DMS153 (cell line): ENCODE measurements around the gene MCRS1.
A peak's percentile ranks its signal among the peaks of the same experiment; 100 is the strongest.

Source experiments
- DNase-seq: peaks from one replicate; lab custom pipeline; 2025; lab: John Stamatoyannopoulos, UW

MCRS1 gene

DNA sequence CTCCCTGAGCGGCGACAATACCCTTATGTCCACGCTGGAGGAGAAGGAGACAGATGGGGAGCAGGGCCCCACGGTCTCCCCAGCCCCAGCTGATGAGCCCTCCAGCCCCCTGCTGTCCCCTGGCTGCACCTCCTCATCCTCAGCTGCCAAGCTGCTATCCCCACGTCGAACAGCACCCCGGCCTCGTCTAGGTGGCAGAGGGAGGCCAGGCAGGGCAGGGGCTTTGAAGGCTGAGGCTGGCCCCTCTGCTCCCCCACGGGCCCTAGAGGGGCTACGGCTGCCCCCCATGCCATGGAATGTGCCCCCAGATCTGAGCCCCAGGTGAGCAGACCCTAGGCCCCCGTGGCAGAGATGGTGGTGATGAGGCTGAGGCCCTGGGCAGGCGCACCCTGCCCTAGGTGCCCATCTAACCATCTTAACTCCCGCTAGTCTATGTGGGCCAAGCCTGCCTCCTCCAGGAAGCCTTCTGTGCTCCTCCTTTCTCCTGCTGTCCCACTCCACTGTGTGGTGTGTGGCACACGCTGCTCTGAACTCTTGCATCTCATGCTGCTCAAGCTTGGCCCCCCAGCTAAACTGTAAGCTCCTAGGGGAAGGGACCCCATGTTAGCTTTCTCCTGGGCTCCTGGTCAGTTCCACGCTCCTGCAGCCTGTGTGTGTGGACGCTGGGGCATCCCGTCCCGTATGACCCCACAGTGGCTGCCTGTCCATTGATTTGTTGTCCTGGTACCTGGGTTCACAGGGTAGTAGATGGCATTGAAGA, 12.1 kb downstream of the MCRS1 start:
- no peak for DNase-seq

DNA sequence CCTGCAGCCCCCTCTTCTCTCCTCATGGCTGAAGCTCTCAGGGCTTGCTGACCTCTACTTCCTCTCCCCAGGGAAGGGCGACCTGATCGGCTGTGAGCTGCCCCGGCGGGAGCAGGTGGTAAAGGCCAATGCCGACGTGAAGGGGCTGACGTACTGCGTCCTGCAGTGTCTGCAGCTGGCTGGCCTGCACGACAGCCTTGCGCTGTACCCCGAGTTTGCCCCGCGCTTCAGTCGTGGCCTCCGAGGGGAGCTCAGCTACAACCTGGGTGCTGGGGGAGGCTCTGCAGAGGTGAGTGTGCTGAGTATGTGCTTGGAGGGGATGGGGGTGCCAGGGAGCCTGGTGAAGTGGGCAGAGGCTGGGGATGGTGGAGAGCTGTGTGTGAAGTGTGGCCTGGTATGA, 13.7 kb downstream of the MCRS1 start:
- DNase-seq, result no peak

- DNase-seq, result peak; percentile 60
These were observed 14.3 kb downstream of the MCRS1 start for GRCh38 chr12:49553512-49554088.

- DNase-seq, result no peak
These were observed 15.0 kb downstream of the MCRS1 start for GRCh38 chr12:49552899-49553298.

- no peak for DNase-seq
These were observed 15.5 kb downstream of the MCRS1 start for GRCh38 chr12:49552425-49552824.

GRCh38 chr12:49552014-49552413, 15.9 kb downstream of the MCRS1 start:
- no peak for DNase-seq

DNA sequence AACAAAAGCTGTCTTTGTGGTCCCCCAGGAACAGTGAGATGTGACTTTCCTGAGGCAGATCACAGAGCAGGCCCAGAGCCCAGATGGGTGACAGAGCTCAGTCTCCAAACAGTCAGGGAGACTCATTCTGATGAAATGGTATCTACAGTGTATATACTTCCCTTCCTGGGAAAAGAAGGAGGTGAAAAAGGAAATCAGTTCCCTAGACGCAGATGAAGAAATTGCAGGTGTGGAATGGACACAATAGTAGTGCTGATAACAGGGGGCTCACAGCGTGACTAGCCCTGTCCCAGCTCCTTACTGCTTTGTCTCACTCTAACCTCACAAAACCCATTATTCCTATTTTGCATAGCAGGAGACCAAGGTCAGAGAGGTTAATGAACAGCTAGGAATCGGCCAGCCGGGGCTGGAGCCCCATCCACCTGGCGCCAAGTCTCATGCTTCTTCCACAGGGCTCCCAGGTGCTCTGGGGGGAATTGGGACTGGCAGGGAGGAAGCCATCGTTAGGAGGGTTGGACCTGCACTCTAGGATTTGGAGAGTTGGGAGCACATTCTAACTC, 17.2 kb downstream of the MCRS1 start:
- no peak for DNase-seq

- peak; percentile 79 for DNase-seq
These were observed 17.9 kb downstream of the MCRS1 start for GRCh38 chr12:49549735-49550692.

DNA sequence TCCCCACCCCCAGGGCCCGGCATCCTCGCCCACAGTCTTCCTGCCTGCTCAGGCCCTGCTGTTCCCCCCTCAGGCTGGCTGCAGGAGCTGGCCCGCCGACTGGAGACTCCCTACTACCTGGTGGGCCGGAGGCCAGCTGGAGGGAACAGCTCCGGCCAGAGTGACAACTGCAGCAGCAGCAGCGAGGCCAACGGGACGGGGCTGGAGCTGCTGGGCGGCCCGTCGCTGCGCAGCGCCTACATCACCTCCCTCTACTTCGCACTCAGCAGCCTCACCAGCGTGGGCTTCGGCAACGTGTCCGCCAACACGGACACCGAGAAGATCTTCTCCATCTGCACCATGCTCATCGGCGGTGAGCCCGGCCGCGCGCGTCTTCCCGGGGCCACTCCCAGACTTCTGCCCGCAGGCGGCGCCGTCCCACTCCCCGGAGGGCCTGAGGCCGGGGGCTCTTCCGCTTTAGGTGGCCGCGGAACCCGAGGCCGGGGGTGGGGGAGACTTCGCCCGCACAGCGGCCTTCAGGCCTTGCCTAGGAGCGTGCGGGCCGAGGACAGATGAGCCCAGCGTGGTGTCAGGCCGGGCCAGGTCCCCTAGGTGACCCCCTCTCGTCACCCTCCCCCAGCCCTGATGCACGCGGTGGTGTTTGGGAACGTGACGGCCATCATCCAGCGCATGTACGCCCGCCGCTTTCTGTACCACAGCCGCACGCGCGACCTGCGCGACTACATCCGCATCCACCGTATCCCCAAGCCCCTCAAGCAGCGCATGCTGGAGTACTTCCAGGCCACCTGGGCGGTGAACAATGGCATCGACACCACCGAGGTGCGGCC, 18.9 kb downstream of the MCRS1 start:
- DNase-seq, result peak; percentile 13

DNA sequence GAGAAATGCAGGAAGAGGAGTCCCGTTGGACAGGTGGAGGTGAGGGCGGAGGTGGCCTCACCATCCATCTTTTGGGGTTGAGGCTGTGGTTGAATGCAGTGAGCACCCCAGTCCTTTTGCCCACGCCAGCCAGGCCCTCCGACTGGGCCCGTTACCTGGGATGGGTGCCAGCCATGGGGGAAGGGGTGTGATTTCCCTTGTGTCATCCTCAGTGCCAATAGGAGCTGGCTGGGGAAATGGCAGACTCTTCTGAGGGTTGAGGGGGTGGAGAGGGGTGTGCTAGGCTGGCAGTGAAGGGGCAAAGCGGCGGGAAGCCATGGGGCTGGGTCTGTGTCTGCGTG, 19.5 kb downstream of the MCRS1 start:
- DNase-seq, result no peak

DNA sequence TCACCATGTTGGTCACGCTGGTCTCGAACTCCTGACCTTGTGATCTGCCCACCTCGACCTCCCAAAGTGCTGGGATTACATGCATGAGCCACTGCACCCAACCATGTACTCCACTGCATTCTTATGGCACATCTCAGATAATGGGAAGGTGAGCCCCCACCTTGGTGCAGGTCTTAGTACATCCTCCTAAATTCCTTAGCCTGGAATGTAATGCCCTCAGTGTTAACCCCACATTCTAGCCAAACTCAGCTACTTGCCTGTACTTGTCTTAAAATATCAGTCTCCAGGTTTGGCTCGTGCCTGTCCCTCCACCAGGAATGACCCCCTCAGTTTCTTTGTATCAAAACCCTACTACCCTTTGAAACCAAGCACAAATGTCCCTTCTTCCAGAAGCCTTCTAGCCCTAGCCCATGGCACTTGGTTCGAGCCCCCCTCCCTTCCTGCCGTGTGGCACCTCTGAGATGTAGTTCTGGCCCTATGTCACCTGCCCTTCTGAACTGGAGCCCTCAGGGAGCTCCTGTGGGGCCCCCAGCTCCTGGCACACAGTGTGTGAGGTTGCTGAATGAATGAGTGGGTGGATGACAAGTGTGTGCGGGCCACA, 20.8 kb downstream of the MCRS1 start:
- no peak for DNase-seq

DNA sequence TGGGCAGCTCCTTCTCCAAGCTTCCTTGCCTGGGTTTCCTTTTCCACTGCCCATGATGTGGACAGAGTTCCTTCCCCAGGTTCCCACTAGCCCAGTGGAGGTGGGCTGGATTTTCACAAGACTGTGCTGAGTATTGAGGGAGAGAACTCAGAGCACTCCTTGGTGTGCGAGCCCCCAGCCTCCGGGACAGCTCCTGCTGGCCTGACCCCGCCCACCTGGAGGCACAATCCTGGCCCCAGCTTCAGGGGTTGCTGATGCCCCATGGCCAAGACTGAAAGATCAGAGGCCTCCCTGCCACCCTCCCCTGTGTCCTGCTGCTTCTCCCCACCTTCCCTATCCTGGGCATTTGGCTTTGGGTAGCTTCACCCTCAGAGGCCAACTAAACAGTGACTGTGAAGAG, 21.5 kb downstream of the MCRS1 start:
- DNase-seq, result no peak

GRCh38 chr12:49545815-49546214, 22.1 kb downstream of the MCRS1 start:
- DNase-seq, result no peak

GRCh38 chr12:49543914-49544815, 23.8 kb downstream of the MCRS1 start:
- DNase-seq, result no peak

DNA sequence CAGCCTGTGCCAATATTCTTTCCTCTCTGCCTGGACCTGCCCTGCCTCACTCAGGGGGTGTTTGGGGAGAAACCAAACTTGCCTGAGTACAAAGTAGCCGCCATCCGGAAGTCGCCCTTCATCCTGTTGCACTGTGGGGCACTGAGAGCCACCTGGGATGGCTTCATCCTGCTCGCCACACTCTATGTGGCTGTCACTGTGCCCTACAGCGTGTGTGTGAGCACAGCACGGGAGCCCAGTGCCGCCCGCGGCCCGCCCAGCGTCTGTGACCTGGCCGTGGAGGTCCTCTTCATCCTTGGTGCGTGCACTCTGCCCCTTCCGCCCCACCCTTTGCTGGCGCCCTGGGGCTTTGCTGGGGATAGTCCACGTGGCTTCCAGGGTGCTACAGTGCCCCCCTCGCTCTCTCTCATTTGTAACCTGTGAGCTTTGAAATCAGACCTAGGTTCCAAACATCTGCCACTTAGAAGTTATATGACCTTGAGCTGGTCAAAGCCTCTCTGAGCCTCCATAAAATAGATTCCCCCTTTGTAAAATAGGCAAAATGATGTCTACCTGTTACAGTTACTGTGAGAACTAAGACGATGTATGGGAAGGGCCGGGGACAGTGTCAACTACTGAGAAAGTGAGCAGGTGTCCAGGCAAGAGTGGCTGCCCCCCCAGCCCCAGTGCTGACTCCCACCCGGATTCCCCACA, 24.6 kb downstream of the MCRS1 start:
- no peak for DNase-seq

GRCh38 chr12:49542592-49543160, 25.3 kb downstream of the MCRS1 start:
- no peak for DNase-seq

DNA sequence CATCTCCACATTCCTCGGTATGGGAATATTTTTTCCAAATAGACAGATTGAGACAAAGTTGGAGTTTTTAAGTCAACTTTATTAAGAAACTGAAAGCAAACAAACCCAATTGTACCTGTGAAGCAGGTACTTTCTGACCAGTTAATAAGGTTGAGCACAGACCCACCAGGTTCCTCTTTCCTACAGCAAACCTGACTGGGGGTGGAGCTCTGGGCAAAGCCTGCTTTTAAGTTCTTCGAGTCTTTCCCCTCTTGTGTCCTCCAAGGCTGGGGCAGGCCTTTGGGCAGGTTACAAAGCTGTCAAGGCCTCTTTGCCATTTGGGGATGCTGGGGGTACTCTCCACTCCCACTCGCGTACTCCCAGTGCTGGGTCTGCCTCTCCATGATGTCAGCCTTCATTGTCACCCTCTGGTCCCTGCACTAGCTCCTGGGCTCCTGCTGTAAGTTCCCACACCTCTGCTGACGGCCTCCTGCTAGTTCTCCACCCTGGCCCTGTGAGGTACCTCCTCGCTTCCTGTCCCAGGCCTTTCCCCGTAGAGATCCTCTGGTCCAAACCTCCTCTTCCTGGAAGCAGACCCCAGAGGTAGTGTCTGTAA, 25.9 kb downstream of the MCRS1 start:
- no peak for DNase-seq

DNA sequence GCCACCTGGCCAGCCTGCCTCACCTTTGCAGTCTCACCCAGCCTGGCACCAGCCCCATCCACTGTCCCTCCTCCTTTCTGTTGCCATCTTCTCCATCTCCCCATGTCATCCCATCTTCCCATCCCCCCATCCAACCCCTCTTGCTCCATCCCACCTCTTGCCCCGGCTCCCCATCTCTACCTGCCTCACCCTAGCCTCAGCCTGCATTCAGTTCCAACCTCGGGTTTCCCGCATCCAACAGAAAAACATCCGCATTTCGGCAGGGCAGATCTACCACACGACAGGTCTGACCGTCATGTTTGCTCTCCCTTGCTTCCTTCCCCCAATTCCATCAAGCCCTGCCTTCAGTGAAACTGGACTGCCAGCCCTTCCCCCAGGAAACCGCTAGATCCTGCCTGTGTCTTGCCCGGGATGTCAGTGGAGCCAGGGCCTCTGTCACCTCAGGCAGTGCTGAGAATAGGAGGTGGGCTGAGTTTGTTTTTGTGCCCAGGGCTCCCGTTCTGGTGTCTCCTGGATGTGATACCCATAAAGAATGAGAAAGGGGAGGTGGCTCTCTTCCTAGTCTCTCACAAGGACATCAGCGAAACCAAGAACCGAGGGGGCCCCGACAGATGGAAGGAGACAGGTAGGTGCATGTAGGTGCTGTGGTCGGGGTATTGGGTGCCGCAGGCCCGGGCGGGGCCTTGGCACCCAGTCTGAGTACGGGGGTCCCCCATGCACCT, 26.6 kb downstream of the MCRS1 start:
- DNase-seq, result no peak
